Stimulated activated CD4-positive, alpha-beta T cell treated with anti-CD3 and anti-CD28 coated beads, Interleukin-15, amount 100 ng/mL, for 1 hour (primary cell): ENCODE data around the gene KCNQ5.
"Not testable (repeated sequence)": the region's sequence is repeated elsewhere in the genome, so short reads cannot be mapped to it uniquely, and the experiment has no call there.

ENCODE experiments used
- DNase-seq, 2 donors: peaks; one replicate each; pipeline ENCODE4 v3.0.0-alpha.2; 2020; ENCODE audit warnings: low read depth in 1 of 2, low spot score in 1 of 2

Gene KCNQ5

GRCh38 chr6:72947534-72947933 lies 325.7 kb downstream of the KCNQ5 start:
- DNase-seq = no peak

- DNase-seq = no peak
These were observed 326.3 kb downstream of the KCNQ5 start for GRCh38 chr6:72948153-72948552.

- no peak for DNase-seq
These were observed 328.4 kb downstream of the KCNQ5 start for GRCh38 chr6:72950114-72950860.

- no peak for DNase-seq
These were observed 331.2 kb downstream of the KCNQ5 start for GRCh38 chr6:72952808-72953630.

- DNase-seq = no peak
These were observed 332.1 kb downstream of the KCNQ5 start for GRCh38 chr6:72953971-72954381.

GRCh38 chr6:72954716-72955115 lies 332.9 kb downstream of the KCNQ5 start:
- no peak for DNase-seq

GRCh38 chr6:72955666-72956065 lies 333.8 kb downstream of the KCNQ5 start:
- DNase-seq = no peak

GRCh38 chr6:72956272-72956671 lies 334.4 kb downstream of the KCNQ5 start:
- no peak for DNase-seq

- no peak for DNase-seq
These were observed 338.0 kb downstream of the KCNQ5 start for GRCh38 chr6:72959821-72960220.

GRCh38 chr6:72963946-72964345 lies 342.1 kb downstream of the KCNQ5 start:
- no peak for DNase-seq

GRCh38 chr6:72966628-72967280 lies 344.9 kb downstream of the KCNQ5 start:
- DNase-seq = no peak

- no peak for DNase-seq
These were observed 345.5 kb downstream of the KCNQ5 start for GRCh38 chr6:72967329-72967728.

- DNase-seq = no peak
These were observed 346.8 kb downstream of the KCNQ5 start for GRCh38 chr6:72968704-72969103.

GRCh38 chr6:72969666-72970065 lies 347.8 kb downstream of the KCNQ5 start:
- DNase-seq = no peak

- DNase-seq = no peak
These were observed 350.7 kb downstream of the KCNQ5 start for GRCh38 chr6:72972579-72972978.

- no peak for DNase-seq
These were observed 352.4 kb downstream of the KCNQ5 start for GRCh38 chr6:72974276-72974675.

- no peak for DNase-seq
These were observed 353.5 kb downstream of the KCNQ5 start for GRCh38 chr6:72975352-72975752.

GRCh38 chr6:72976484-72976883 lies 354.6 kb downstream of the KCNQ5 start:
- DNase-seq = no peak

GRCh38 chr6:72977114-72977513 lies 355.2 kb downstream of the KCNQ5 start:
- DNase-seq = no peak

- not testable (repeated sequence) for DNase-seq
These were observed 356.9 kb downstream of the KCNQ5 start for GRCh38 chr6:72978808-72979207.

- not testable (repeated sequence) for DNase-seq
These were observed 362.4 kb downstream of the KCNQ5 start for GRCh38 chr6:72984189-72984831.
